HT-29 (cell line): ENCODE measurements around the gene SERAC1. TPM values are rescaled to one million over a fixed set of nuclear protein-coding genes. Genes with fewer than 3 reads are reported as not detected.
A peak's percentile ranks its signal among the peaks of the same experiment; 100 is the strongest.

Source experiments
- DNase-seq: peaks from one replicate; pipeline ENCODE4 v3.0.0-alpha.2; 2015; ENCODE audit warnings: low spot score
- total RNA-seq: library from RNA; depleted of rRNA; stranded (reverse); fragments of >200 nt; shearing (Covaris generic); gene quantifications from 2 replicates; pipeline ENCODE4 v1.2.3, GENCODE V29; 2014

SERAC1 gene
- total RNA-seq, 1 experiment from 2014 or later, result 1.1 TPM

- DNase-seq, result no peak
Measured at GRCh38 chr6:158080849-158081656, 87.0 kb downstream of the SERAC1 start.

- no peak for DNase-seq
Measured at GRCh38 chr6:158078320-158078719, 89.7 kb downstream of the SERAC1 start.

GRCh38 chr6:158077676-158078075 is 90.4 kb downstream of the SERAC1 start:
- DNase-seq, result no peak

- DNase-seq, result no peak
Measured at GRCh38 chr6:158076548-158076947, 91.5 kb downstream of the SERAC1 start.

- DNase-seq, result no peak
Measured at GRCh38 chr6:158073776-158074175, 94.3 kb downstream of the SERAC1 start.

GRCh38 chr6:158072083-158072721 is 95.9 kb downstream of the SERAC1 start:
- DNase-seq, result peak; percentile 77

GRCh38 chr6:158071121-158072082 is 96.7 kb downstream of the SERAC1 start:
- no peak for DNase-seq

GRCh38 chr6:158070513-158070912 is 97.5 kb downstream of the SERAC1 start:
- DNase-seq, result no peak

- DNase-seq, result no peak
Measured at GRCh38 chr6:158069800-158070195, 98.3 kb downstream of the SERAC1 start.

- DNase-seq, result peak; percentile 82
Measured at GRCh38 chr6:158068893-158069799, 98.9 kb downstream of the SERAC1 start.

- no peak for DNase-seq
Measured at GRCh38 chr6:158068156-158068892, 99.7 kb downstream of the SERAC1 start.

GRCh38 chr6:158067436-158068015 is 100.5 kb downstream of the SERAC1 start:
- DNase-seq, result peak; percentile 35

GRCh38 chr6:158066136-158066781 is 101.8 kb downstream of the SERAC1 start:
- no peak for DNase-seq

GRCh38 chr6:158064725-158065251 is 103.3 kb downstream of the SERAC1 start:
- DNase-seq, result no peak

GRCh38 chr6:158063736-158064135 is 104.3 kb downstream of the SERAC1 start:
- no peak for DNase-seq

GRCh38 chr6:158061709-158062461 is 106.2 kb downstream of the SERAC1 start:
- DNase-seq, result no peak

GRCh38 chr6:158061361-158061708 is 106.7 kb downstream of the SERAC1 start:
- no peak for DNase-seq
